OCI-LY3 (cell line): Measurements from ENCODE around the gene ADD1.

Experiments used
- H2AFZ ChIP-seq: fragments of 200-600, 300-600 bp; shearing (Covaris generic); 2 replicates; pipeline ENCODE4 v1.6.0; 2014; ENCODE audit warnings: antibody characterized with exemption, low read depth, low read length
- H3K27ac ChIP-seq: fragments of 200-600, 300-600 bp; sonication (generic); 2 replicates; pipeline ENCODE4 v1.5.1; 2014; ENCODE audit warnings: mild to moderate bottlenecking, low read length, moderate library complexity, mixed read lengths
- H3K27me3 ChIP-seq: fragments of 200-600, 300-600 bp; sonication (generic); 2 replicates; pipeline ENCODE4 v1.6.1; 2014; ENCODE audit warnings: low read depth, low read length, mixed read lengths
- H3K36me3 ChIP-seq: fragments of 200-600, 300-600 bp; sonication (generic); replicated peaks from 2 replicates; pipeline ENCODE3; 2014; ENCODE audit warnings: low read depth, low read length, mixed read lengths
- H3K4me1 ChIP-seq: fragments of 300-600, 200-600 bp; sonication (generic); 2 replicates; pipeline ENCODE4 v1.6.1; 2014; ENCODE audit warnings: low read length, mixed read lengths
- H3K4me2 ChIP-seq: fragments of 200-600, 300-600 bp; sonication (generic); 2 replicates; pipeline ENCODE4 v1.6.1; 2014; ENCODE audit warnings: low read length, mixed read lengths
- H3K4me3 ChIP-seq: fragments of 300-600, 200-600 bp; sonication (generic); 2 replicates; pipeline ENCODE4 v1.5.1; 2014; ENCODE audit warnings: antibody characterized with exemption, mild to moderate bottlenecking, low read length, moderate library complexity
- H3K79me2 ChIP-seq: fragments of 300-600, 200-600 bp; shearing (Covaris generic); 2 replicates; pipeline ENCODE4 v1.6.1; 2014; ENCODE audit warnings: mild to moderate bottlenecking, low read length, mixed read lengths
- H3K9ac ChIP-seq: fragments of 300-600, 200-600 bp; shearing (Covaris generic); 2 replicates; pipeline ENCODE4 v1.6.0; 2014; ENCODE audit warnings: mild to moderate bottlenecking, low read length, moderate library complexity
- H3K9me3 ChIP-seq: fragments of 200-600, 300-600 bp; shearing (Covaris generic); 2 replicates; pipeline ENCODE4 v1.6.1; 2014; ENCODE audit warnings: low read length, mixed read lengths; ENCODE audit not compliant: insufficient read depth
- H4K20me1 ChIP-seq: fragments of 200-600, 300-600 bp; sonication (generic); 2 replicates; pipeline ENCODE4 v1.6.1; 2016; ENCODE audit warnings: low read length, mixed read lengths; ENCODE audit not compliant: insufficient read depth
- EZH2phosphoT487 ChIP-seq: fragments of 200-600 bp; shearing (Covaris generic); IDR thresholded peaks from 2 replicates; pipeline ENCODE4 v1.6.1; 2018; ENCODE audit warnings: antibody characterized with exemption, mixed run types, low read depth
- TF ChIP-seq, protein P1 (sequence below): fragments of 200-600, 300-600 bp; sonication (generic); IDR thresholded peaks from 2 replicates; pipeline ENCODE4 v1.5.1; 2014; ENCODE audit warnings: antibody characterized with exemption, low read length, low read depth

Gene ADD1

DNA sequence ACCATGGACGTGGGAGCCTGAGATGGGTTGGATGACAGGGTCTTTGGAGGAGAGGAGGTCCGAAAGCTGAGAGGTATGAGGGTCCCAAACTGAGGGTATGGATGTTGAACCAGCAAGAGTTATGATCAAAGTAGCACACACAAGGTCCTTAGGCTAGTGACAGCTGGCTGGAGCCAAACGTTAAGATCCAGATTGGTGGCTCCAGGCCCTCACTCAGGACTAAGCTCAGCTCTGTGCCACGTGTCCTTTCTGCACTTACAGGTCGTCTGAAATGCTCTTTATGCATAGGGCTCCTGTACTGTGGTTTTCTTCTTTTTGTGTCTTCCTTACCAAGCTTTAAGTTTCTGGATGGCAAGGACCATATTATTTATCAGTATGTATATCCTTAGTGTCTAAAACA lies 35.4 kb downstream of the ADD1 start:
- TF ChIP-seq, protein P1, sequence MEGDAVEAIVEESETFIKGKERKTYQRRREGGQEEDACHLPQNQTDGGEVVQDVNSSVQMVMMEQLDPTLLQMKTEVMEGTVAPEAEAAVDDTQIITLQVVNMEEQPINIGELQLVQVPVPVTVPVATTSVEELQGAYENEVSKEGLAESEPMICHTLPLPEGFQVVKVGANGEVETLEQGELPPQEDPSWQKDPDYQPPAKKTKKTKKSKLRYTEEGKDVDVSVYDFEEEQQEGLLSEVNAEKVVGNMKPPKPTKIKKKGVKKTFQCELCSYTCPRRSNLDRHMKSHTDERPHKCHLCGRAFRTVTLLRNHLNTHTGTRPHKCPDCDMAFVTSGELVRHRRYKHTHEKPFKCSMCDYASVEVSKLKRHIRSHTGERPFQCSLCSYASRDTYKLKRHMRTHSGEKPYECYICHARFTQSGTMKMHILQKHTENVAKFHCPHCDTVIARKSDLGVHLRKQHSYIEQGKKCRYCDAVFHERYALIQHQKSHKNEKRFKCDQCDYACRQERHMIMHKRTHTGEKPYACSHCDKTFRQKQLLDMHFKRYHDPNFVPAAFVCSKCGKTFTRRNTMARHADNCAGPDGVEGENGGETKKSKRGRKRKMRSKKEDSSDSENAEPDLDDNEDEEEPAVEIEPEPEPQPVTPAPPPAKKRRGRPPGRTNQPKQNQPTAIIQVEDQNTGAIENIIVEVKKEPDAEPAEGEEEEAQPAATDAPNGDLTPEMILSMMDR = no peak
- no peak for TF ChIP-seq EZH2phosphoT487
- Histone ChIP-seq H3K36me3 (peaks cover 17% of the 10 kb centered on the region), H4K20me1 (peaks cover 22% of the 10 kb centered on the region), H3K27ac (no peak overlapping the region), H3K4me2 (no peak overlapping the region), H3K9me3 (no peaks in the 10 kb centered on the region), H3K4me1 (no peaks in the 10 kb centered on the region), H3K27me3 (no peaks in the 10 kb centered on the region), H3K9ac (no peak overlapping the region), H2AFZ (no peak overlapping the region), H3K4me3 (no peak overlapping the region), H3K79me2 (peaks cover 6% of the 10 kb centered on the region)

DNA sequence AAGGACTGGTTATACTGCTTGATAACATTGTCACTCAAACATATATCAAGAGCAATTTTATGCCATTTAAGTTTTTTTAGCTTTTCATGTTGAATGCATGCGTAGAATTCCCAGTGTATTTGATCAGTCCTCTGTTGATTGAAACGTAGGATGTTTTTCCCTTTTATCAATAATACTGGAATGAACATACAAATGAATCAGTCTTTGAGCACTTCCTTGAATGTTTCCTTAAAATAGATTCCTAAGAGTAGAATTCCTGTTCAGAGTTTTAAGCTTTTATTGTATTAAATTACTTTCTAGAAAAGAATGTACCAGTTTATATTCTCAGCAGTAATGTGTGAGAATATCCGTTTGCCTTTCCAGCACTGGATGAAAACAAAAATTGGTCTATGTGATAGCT lies 37.8 kb downstream of the ADD1 start:
- H3K4me1 ChIP-seq = no peaks in the 10 kb centered on the region
- no peaks in the 10 kb centered on the region for H3K9me3 ChIP-seq
- peaks cover 11% of the 10 kb centered on the region for H4K20me1 ChIP-seq
- H3K27ac ChIP-seq = no peak overlapping the region
- no peaks in the 10 kb centered on the region for H3K79me2 ChIP-seq
- no peaks in the 10 kb centered on the region for H3K27me3 ChIP-seq
- TF ChIP-seq EZH2phosphoT487 = no peak
- TF ChIP-seq, protein P1 = no peak
- H2AFZ ChIP-seq = no peak overlapping the region
- H3K9ac ChIP-seq = no peak overlapping the region
- peaks cover 31% of the 10 kb centered on the region for H3K36me3 ChIP-seq
- no peak overlapping the region for H3K4me3 ChIP-seq
- H3K4me2 ChIP-seq = no peak overlapping the region

DNA sequence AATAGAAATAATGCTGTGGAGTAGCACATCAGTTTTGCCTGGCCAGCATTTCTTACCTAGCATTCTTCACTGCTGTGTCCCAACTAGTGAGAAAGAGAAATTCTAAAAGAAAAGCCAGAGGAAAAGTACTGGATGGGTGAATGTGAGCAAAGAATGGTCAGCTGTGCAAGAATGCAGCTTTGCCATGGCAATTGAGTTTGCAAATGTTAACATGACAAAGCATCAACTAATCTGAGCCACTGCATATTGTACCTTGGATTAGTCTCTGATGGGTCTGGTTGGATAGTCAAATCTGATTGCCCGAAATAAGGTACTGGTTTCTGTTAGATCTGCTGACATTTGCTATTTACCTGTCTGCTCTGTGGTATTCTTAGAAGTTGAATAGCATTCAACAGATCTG lies 38.7 kb downstream of the ADD1 start:
- H3K79me2 ChIP-seq = no peaks in the 10 kb centered on the region
- no peak overlapping the region for H3K4me3 ChIP-seq
- H3K36me3 ChIP-seq = peaks cover 35% of the 10 kb centered on the region
- no peak overlapping the region for H3K4me2 ChIP-seq
- H3K27ac ChIP-seq = no peak overlapping the region
- H3K9me3 ChIP-seq = no peaks in the 10 kb centered on the region
- no peak overlapping the region for H2AFZ ChIP-seq
- no peak overlapping the region for H3K9ac ChIP-seq
- H4K20me1 ChIP-seq = peaks cover 8% of the 10 kb centered on the region
- H3K27me3 ChIP-seq = no peaks in the 10 kb centered on the region
- H3K4me1 ChIP-seq = no peaks in the 10 kb centered on the region
- no peak for TF ChIP-seq EZH2phosphoT487
- TF ChIP-seq, protein P1 = no peak

DNA sequence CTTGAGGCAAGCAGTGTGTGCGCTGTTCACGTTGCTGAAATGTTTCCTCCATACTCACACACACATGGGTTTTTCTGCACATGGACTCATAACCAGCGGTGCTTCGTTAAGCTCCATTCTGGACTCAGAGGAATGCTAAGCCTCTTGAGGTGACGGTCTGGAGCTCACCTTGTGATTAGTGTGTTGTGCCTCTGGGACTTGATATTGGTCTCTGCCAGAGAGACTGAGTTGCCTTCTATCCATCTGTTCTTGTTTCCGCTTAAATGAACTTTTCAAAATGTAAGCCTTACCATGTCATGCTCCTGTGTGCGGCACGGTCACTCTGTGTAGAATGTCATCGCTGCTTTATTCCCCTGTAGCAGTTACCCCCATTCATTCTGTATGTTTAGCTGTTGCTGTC lies 42.5 kb downstream of the ADD1 start:
- no peak overlapping the region for H3K4me3 ChIP-seq
- TF ChIP-seq, protein P1 = no peak
- no peak for TF ChIP-seq EZH2phosphoT487
- no peak overlapping the region for H3K27ac ChIP-seq
- peaks cover 3% of the 10 kb centered on the region for H4K20me1 ChIP-seq
- H3K9ac ChIP-seq = no peak overlapping the region
- no peaks in the 10 kb centered on the region for H3K4me1 ChIP-seq
- H3K36me3 ChIP-seq = peaks cover 32% of the 10 kb centered on the region
- no peak overlapping the region for H2AFZ ChIP-seq
- no peaks in the 10 kb centered on the region for H3K79me2 ChIP-seq
- no peaks in the 10 kb centered on the region for H3K27me3 ChIP-seq
- no peak overlapping the region for H3K4me2 ChIP-seq
- no peaks in the 10 kb centered on the region for H3K9me3 ChIP-seq
